ENCODE results near the gene RMND1. TPM values are rescaled to one million over a fixed set of nuclear protein-coding genes. Genes with fewer than 3 reads are reported as not detected.

RMND1 gene
- total RNA-seq, 1 experiment from 2014 or later, result 19.3 TPM

DNA sequence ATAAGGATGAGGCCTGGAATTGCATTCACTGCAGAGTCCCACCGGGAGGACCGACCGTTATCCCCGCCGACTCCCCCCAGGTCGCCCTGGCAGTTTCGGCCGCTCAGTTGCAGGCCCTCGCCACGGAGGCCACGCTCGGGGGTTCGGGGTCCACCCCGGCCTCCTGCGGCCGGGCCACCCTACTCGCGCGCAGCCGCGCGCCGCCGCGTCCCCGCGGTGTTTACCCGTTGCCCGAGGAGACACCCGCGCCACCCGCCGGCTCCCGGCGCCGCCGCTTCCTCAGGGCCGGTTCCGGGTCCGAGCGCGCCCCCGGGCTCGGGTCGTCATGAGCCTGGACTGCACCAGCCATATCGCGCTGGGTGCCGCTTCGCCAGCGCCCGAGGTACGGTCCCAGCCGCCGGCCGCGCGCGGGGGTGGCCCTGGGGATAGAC lies 41.9 kb upstream of the RMND1 start, which contains the start of gene CCDC170:
CCDC170 (plus strand) TSS at position 214 of the 431 bp plus-strand sequence; CDS start at position 326, 112 bp downstream.
- intact Hi-C loops (cut with micrococcal nuclease; ENCODE audit: unreplicated experiment), result no loop called here
- no peaks in the 10 kb centered on the region for H4K20me1 ChIP-seq (ENCODE audit: insufficient read depth)

DNA sequence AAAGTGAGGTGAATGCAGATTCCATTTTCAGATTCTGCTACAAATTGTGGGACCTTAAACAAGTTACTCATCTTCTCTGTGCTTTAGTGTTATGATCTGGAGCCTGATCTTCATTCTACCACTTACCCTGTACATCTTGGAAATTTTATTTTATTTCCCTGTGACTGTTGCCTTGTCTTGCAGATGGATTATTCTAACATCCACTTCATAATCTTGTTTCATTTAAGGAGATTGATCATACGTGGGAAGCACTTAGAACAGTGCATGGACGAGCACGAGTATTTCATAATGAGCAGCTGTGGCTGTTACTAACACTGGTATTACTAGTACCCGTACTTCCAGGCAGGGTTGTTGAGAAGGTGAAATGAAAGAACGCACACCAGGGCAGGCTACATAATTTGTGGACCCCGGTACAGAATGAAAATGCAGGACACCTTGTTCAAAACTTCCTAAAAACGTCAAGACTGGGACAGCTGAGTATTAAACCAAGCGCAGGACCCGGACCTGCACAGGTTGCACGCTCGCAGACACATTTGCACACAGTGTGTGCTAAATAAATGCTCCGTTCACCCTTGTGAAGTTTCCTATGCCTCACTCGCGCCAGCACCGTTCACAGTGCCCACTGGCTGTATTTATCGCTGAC lies 41.4 kb upstream of the RMND1 start:
- TF ChIP-seq EZH2 (IDR thresholded peaks at IDR 0.05; ENCODE audit: low read depth), result no peak
- TF ChIP-seq, protein P1, sequence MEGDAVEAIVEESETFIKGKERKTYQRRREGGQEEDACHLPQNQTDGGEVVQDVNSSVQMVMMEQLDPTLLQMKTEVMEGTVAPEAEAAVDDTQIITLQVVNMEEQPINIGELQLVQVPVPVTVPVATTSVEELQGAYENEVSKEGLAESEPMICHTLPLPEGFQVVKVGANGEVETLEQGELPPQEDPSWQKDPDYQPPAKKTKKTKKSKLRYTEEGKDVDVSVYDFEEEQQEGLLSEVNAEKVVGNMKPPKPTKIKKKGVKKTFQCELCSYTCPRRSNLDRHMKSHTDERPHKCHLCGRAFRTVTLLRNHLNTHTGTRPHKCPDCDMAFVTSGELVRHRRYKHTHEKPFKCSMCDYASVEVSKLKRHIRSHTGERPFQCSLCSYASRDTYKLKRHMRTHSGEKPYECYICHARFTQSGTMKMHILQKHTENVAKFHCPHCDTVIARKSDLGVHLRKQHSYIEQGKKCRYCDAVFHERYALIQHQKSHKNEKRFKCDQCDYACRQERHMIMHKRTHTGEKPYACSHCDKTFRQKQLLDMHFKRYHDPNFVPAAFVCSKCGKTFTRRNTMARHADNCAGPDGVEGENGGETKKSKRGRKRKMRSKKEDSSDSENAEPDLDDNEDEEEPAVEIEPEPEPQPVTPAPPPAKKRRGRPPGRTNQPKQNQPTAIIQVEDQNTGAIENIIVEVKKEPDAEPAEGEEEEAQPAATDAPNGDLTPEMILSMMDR (conservative IDR thresholded peaks at IDR 0.05), result no peak
- H3K9me2 ChIP-seq (ENCODE audit: insufficient read depth), result no peaks in the 10 kb centered on the region
- H3K36me3 ChIP-seq (ENCODE audit: low read depth), result no peaks in the 10 kb centered on the region
- no peaks in the 10 kb centered on the region for H3K79me2 ChIP-seq (ENCODE audit: low read depth)
- H4K20me1 ChIP-seq (ENCODE audit: insufficient read depth), result no peaks in the 10 kb centered on the region
- intact Hi-C loops (cut with micrococcal nuclease; ENCODE audit: unreplicated experiment), result no loop called here
- CTCF ChIA-PET, result no interaction called here
- peaks cover 6% of the 10 kb centered on the region for H3K4me1 ChIP-seq (replicated peaks; ENCODE audit: insufficient read depth)
- peak overlapping the region; percentile 92 for H2AFZ ChIP-seq
- no peak for DNase-seq
- H3K4me2 ChIP-seq, result peak overlapping the region; percentile 95
- no peak overlapping the region for H3K27ac ChIP-seq
- no peaks in the 10 kb centered on the region for H3K27me3 ChIP-seq (ENCODE audit: insufficient read depth, low read depth)
- H3F3A ChIP-seq (ENCODE audit: insufficient read depth, low read depth), result no peaks in the 10 kb centered on the region
- BruUV-seq (replicated peaks), result no TSS peak
- POLR2A ChIA-PET (ENCODE audit: unreplicated experiment), result no interaction called here
- H3K4me3 ChIP-seq, result peak overlapping the region; percentile 80
- no peaks in the 10 kb centered on the region; the same call in 1 of the 2 replicates for H3K9me3 ChIP-seq (ENCODE audit: insufficient read depth, low read depth)

More for the DNA sequence above, 41.9 kb upstream of the RMND1 start, which contains the start of gene CCDC170:
- BruUV-seq (replicated peaks), result no TSS peak
- TF ChIP-seq, protein P1 (conservative IDR thresholded peaks at IDR 0.05), result no peak
- peak within 1 kb of the TSS; percentile 80 for H3K4me3 ChIP-seq
- no peaks in the 10 kb centered on the region for H3K9me2 ChIP-seq (ENCODE audit: insufficient read depth)
- ChIA-PET CTCF (no interaction called here), POLR2A (ENCODE audit: unreplicated experiment) (no interaction called here)
- peak in 1 of 2 experiments; percentile 32 for DNase-seq
- no peaks in the 10 kb centered on the region for H3K79me2 ChIP-seq (ENCODE audit: low read depth)
- H3K27ac ChIP-seq, result no peak within 1 kb of the TSS
- peaks cover 6% of the 10 kb centered on the region for H3K4me1 ChIP-seq (replicated peaks; ENCODE audit: insufficient read depth)
- H3K27me3 ChIP-seq (ENCODE audit: insufficient read depth, low read depth), result no peaks in the 10 kb centered on the region
- H3F3A ChIP-seq (ENCODE audit: insufficient read depth, low read depth), result no peaks in the 10 kb centered on the region
- no peaks in the 10 kb centered on the region for H3K36me3 ChIP-seq (ENCODE audit: low read depth)
- no peaks in the 10 kb centered on the region; the same call in 1 of the 2 replicates for H3K9me3 ChIP-seq (ENCODE audit: insufficient read depth, low read depth)
- H2AFZ ChIP-seq, result peak within 1 kb of the TSS; percentile 92
- peak within 1 kb of the TSS; percentile 95 for H3K4me2 ChIP-seq

DNA sequence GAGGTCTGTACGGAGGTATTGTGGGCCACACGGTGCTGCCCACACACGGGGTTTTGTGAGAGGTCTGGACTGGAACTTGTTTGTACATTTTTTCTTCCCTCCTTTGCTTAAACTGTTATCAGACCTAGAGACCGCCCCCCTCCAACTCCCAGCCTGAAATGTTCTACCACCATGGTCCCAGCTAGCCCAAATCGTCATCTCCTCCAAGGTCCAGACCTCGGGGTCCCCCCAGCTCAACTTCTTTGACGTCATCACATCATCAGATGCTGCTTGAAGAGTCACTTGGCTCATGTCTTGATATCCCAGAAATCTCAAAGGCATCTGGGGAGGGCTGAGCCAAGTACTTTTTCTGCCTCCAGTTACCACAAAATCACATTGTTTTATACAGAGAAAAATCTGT lies 39.1 kb upstream of the RMND1 start:
- no peak overlapping the region for H3K27ac ChIP-seq
- H3K79me2 ChIP-seq (ENCODE audit: low read depth), result no peaks in the 10 kb centered on the region
- H3K4me3 ChIP-seq, result no peak overlapping the region; the same call in 1 of the 2 replicates
- no peaks in the 10 kb centered on the region; the same call in 1 of the 2 replicates for H3K9me3 ChIP-seq (ENCODE audit: insufficient read depth, low read depth)
- intact Hi-C loops (cut with micrococcal nuclease; ENCODE audit: unreplicated experiment), result no loop called here
- no TSS peak for BruUV-seq (replicated peaks)
- CTCF ChIA-PET, result no interaction called here
- no peaks in the 10 kb centered on the region for H3K27me3 ChIP-seq (ENCODE audit: insufficient read depth, low read depth)
- POLR2A ChIA-PET (ENCODE audit: unreplicated experiment), result no interaction called here
- peaks cover 6% of the 10 kb centered on the region for H3K4me1 ChIP-seq (replicated peaks; ENCODE audit: insufficient read depth)
- no peaks in the 10 kb centered on the region for H4K20me1 ChIP-seq (ENCODE audit: insufficient read depth)
- no peaks in the 10 kb centered on the region for H3F3A ChIP-seq (ENCODE audit: insufficient read depth, low read depth)
- H2AFZ ChIP-seq, result no peak overlapping the region
- no peaks in the 10 kb centered on the region for H3K9me2 ChIP-seq (ENCODE audit: insufficient read depth)
- TF ChIP-seq EZH2 (IDR thresholded peaks at IDR 0.05; ENCODE audit: low read depth), result no peak
- TF ChIP-seq, protein P1 (conservative IDR thresholded peaks at IDR 0.05), result no peak
- no peaks in the 10 kb centered on the region for H3K36me3 ChIP-seq (ENCODE audit: low read depth)
- DNase-seq, result no peak
- no peak overlapping the region for H3K4me2 ChIP-seq

Measured in PC-9 (cell line).